Middle frontal gyrus (tissue), 1 donor: ENCODE measurements around the gene ZNF816.
"Not testable (repeated sequence)": the region's sequence is repeated elsewhere in the genome, so short reads cannot be mapped to it uniquely, and the experiment has no call there.

Source experiments
- DNase-seq: peaks from one replicate; pipeline ENCODE4 v3.0.0-alpha.2; 2015; ENCODE audit warnings: low spot score; ENCODE audit errors: extremely low spot score

ZNF816 gene

GRCh38 chr19:52962394-52963246 lies at the start of gene ZNF816:
Gene ZNF816, minus strand, starts transcription at chr19:52962881. Its CDS starts 6,792 bp downstream, at chr19:52956089.
- DNase-seq: peak; percentile 66

GRCh38 chr19:53012006-53012405 lies 49.3 kb upstream of the ZNF816 start:
- DNase-seq: no peak

GRCh38 chr19:53010494-53010893 lies 47.8 kb upstream of the ZNF816 start:
- DNase-seq: no peak

- DNase-seq: no peak
Measured at GRCh38 chr19:53008061-53008778, 45.5 kb upstream of the ZNF816 start.

GRCh38 chr19:53007606-53008005 lies 44.9 kb upstream of the ZNF816 start:
- DNase-seq: no peak

- DNase-seq: no peak
Measured at GRCh38 chr19:53007200-53007599, 44.5 kb upstream of the ZNF816 start.

GRCh38 chr19:53004242-53004641 lies 41.6 kb upstream of the ZNF816 start:
- no peak for DNase-seq

- no peak for DNase-seq
Measured at GRCh38 chr19:53002479-53002878, 39.8 kb upstream of the ZNF816 start.

- no peak for DNase-seq
Measured at GRCh38 chr19:52997975-52998374, 35.3 kb upstream of the ZNF816 start.

GRCh38 chr19:52995711-52996110 lies 33.0 kb upstream of the ZNF816 start:
- DNase-seq: no peak

- DNase-seq: peak; percentile 44
Measured at GRCh38 chr19:52993342-52994178, 30.9 kb upstream of the ZNF816 start.

- DNase-seq: no peak
Measured at GRCh38 chr19:52992109-52993004, 29.7 kb upstream of the ZNF816 start.

GRCh38 chr19:52991484-52991883 lies 28.8 kb upstream of the ZNF816 start:
- no peak for DNase-seq

GRCh38 chr19:52990759-52991418 lies 28.2 kb upstream of the ZNF816 start:
- DNase-seq: no peak

GRCh38 chr19:52988506-52988905 lies 25.8 kb upstream of the ZNF816 start:
- no peak for DNase-seq

GRCh38 chr19:52987221-52987620 lies 24.5 kb upstream of the ZNF816 start:
- DNase-seq: peak; percentile 56

- DNase-seq: not testable (repeated sequence)
Measured at GRCh38 chr19:52983167-52983566, 20.5 kb upstream of the ZNF816 start.

- no peak for DNase-seq
Measured at GRCh38 chr19:52981329-52981728, 18.6 kb upstream of the ZNF816 start.

GRCh38 chr19:52967772-52968171 lies 5.1 kb upstream of the ZNF816 start:
- no peak for DNase-seq

- DNase-seq: no peak
Measured at GRCh38 chr19:52963247-52963618, 552 bp upstream of the ZNF816 start.
